ENCODE measurements around the gene NT5C3A. TPM values are rescaled to one million over a fixed set of nuclear protein-coding genes. Genes with fewer than 3 reads are reported as not detected.

NT5C3A gene
- total and polyA plus RNA-seq, 2 donors from 2014 or later, result 22.2 to 29.0 TPM

GRCh38 chr7:33109758-33110238, 47.2 kb upstream of the NT5C3A start:
- H3K4me1 ChIP-seq (ENCODE audit: control insufficient read depth in 2 of 3, insufficient read depth in 2 of 3, low read depth in 1 of 3, low read length in 3 of 3), result peaks cover 3 to 18% (median 13%) of the 10 kb centered on the region in 3 donors
- peak overlapping the region in 2 of 3 donors; percentile 14 to 69 for H3K9ac ChIP-seq (ENCODE audit: low read length in 3 of 3)
- no peaks in the 10 kb centered on the region for H3K27me3 ChIP-seq (ENCODE audit: control insufficient read depth, insufficient read depth, low read length)
- no peak for TF ChIP-seq CTCF (IDR thresholded peaks at IDR 0.05; ENCODE audit: borderline replicate concordance, extremely low read depth, insufficient read depth)
- DNase-seq (peak in 3 of 5 donors; percentile 20 to 44 (median 26)), FAIRE-seq (no peak)
- H3K27ac ChIP-seq (ENCODE audit: low read depth in 2 of 2, low read length in 2 of 2), result no peak overlapping the region
- H3K36me3 ChIP-seq (ENCODE audit: control insufficient read depth in 2 of 3, insufficient read depth in 3 of 3, low read length in 3 of 3), result no peaks in the 10 kb centered on the region
- intact Hi-C loops (cut with DNase I), result no loop called here
- peak overlapping the region; percentile 36 to 62 (median 61) for H3K4me3 ChIP-seq (ENCODE audit: low read length in 3 of 3)
- H3K9me3 ChIP-seq (ENCODE audit: control insufficient read depth in 2 of 3, insufficient read depth in 1 of 3, low read length in 3 of 3), result no peaks in the 10 kb centered on the region

GRCh38 chr7:33109005-33109757, 46.6 kb upstream of the NT5C3A start, which contains the start of gene RP9:
Gene RP9 (minus strand): TSS chr7:33109404. CDS start chr7:33109372, 32 bp downstream.
- Histone ChIP-seq H3K9ac (ENCODE audit: low read length in 3 of 3) (peak within 1 kb of the TSS; percentile 69 to 82 (median 74)), H3K9me3 (ENCODE audit: control insufficient read depth in 2 of 3, insufficient read depth in 1 of 3, low read length in 3 of 3) (no peaks in the 10 kb centered on the region), H3K27me3 (ENCODE audit: control insufficient read depth, insufficient read depth, low read length) (no peaks in the 10 kb centered on the region), H3K27ac (ENCODE audit: low read depth in 2 of 2, low read length in 2 of 2) (peak within 1 kb of the TSS in 1 of 2 donors; percentile 67), H3K36me3 (ENCODE audit: control insufficient read depth in 2 of 3, insufficient read depth in 3 of 3, low read length in 3 of 3) (no peaks in the 10 kb centered on the region), H3K4me1 (ENCODE audit: control insufficient read depth in 2 of 3, insufficient read depth in 2 of 3, low read depth in 1 of 3, low read length in 3 of 3) (peaks cover 3 to 18% (median 13%) of the 10 kb centered on the region in 3 donors), H3K4me3 (ENCODE audit: low read length in 3 of 3) (peak within 1 kb of the TSS; percentile 61 to 84 (median 78))
- peak; percentile 65 for TF ChIP-seq CTCF (IDR thresholded peaks at IDR 0.05; ENCODE audit: borderline replicate concordance, extremely low read depth, insufficient read depth)
- intact Hi-C loops (cut with DNase I), result no loop called here
- FAIRE-seq, result no peak
- DNase-seq, result peak; percentile 87 to 95 (median 90)

GRCh38 chr7:33108554-33109004, 46.0 kb upstream of the NT5C3A start:
- H3K4me3 ChIP-seq (ENCODE audit: low read length in 3 of 3), result peak overlapping the region; percentile 61 to 84 (median 78)
- no peaks in the 10 kb centered on the region for H3K9me3 ChIP-seq (ENCODE audit: control insufficient read depth in 2 of 3, insufficient read depth in 1 of 3, low read length in 3 of 3)
- TF ChIP-seq CTCF (IDR thresholded peaks at IDR 0.05; ENCODE audit: borderline replicate concordance, extremely low read depth, insufficient read depth), result no peak
- intact Hi-C loops (cut with DNase I), result no loop called here
- H3K9ac ChIP-seq (ENCODE audit: low read length in 3 of 3), result peak overlapping the region; percentile 61 to 82 (median 74)
- H3K27me3 ChIP-seq (ENCODE audit: control insufficient read depth, insufficient read depth, low read length), result no peaks in the 10 kb centered on the region
- H3K27ac ChIP-seq (ENCODE audit: low read depth in 2 of 2, low read length in 2 of 2), result peak overlapping the region in 1 of 2 donors; percentile 67
- H3K4me1 ChIP-seq (ENCODE audit: control insufficient read depth in 2 of 3, insufficient read depth in 2 of 3, low read depth in 1 of 3, low read length in 3 of 3), result peaks cover 3 to 18% (median 13%) of the 10 kb centered on the region in 3 donors
- H3K36me3 ChIP-seq (ENCODE audit: control insufficient read depth in 2 of 3, insufficient read depth in 3 of 3, low read length in 3 of 3), result no peaks in the 10 kb centered on the region
- peak in 3 of 5 donors; percentile 12 to 60 (median 54) for DNase-seq
- FAIRE-seq, result no peak

Data from kidney (tissue), 14 donors.